Umbilical cord (tissue), 2 donors: ENCODE data around the gene SPATA1. TPM values are rescaled to one million over a fixed set of nuclear protein-coding genes. Genes with fewer than 3 reads are reported as not detected.
A peak's percentile ranks its signal among the peaks of the same experiment; 100 is the strongest.

Experiments
- DNase-seq: peaks from one replicate; pipeline ENCODE4 v3.0.0-alpha.2; 2015; ENCODE audit warnings: low spot score
- total RNA-seq: library from RNA; depleted of rRNA; stranded (reverse); fragments of >200 nt; gene quantifications from one replicate; pipeline ENCODE4 v1.2.3, GENCODE V29; 2014; ENCODE audit warnings: low replicate concordance; ENCODE audit not compliant: insufficient read depth

SPATA1 gene
- total RNA-seq, 1 donor from 2014 or later = 4.8 TPM

DNA sequence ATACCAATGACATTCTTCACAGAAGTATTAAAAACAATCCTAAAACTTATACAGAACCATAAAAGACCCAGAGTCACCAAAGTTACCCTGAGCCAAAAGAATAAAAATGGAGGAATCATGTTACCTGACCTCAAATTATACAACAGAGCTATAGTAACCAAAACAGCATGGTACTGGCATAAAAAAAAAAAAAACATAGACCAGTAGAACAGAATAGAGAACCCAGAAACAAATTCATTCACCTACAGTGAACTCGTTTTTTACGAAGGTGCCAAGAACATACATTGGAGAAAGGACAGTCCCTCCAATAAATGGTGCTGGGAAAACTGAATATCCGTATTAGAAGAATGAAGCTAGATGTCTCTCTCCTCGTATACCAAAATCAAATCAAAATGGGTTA lies 2.8 kb downstream of the SPATA1 start:
- no peak for DNase-seq

DNA sequence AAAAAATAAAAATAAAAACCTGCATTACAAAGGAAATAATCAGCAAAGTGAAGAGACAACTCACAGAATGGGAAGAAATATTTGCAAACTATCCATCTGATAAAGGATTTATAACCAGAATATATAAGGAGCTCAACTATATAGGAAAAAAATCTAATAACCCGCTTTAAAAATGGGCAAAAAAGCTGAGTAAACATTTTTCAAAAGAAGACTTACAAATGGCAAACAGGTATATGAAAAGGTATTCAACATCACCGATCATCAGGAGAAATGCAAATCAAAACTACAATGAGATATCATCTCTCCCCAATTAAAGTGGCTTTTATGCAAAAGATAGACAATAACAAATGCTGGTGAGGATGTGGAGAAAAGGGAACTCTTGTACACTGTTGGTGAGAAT lies 4.0 kb downstream of the SPATA1 start:
- DNase-seq = no peak

DNA sequence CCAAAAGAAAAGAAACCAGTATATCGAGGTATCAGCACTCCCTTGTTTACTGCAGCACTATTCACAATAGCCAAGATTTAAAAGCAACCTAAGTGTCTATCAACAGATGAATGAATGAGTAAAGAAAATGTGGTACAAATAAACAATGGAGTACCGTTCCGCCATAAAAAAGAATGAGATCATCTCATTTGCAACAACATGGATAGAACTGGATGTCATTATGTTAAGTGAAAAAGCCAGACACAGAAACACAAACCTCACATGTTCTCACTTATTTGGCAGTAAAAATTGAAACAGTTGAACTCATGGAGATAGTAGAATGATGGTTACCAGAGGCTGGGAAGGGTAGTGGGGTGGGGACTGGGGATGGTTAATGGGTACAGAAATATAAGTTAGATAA lies 4.5 kb downstream of the SPATA1 start:
- DNase-seq = no peak

DNA sequence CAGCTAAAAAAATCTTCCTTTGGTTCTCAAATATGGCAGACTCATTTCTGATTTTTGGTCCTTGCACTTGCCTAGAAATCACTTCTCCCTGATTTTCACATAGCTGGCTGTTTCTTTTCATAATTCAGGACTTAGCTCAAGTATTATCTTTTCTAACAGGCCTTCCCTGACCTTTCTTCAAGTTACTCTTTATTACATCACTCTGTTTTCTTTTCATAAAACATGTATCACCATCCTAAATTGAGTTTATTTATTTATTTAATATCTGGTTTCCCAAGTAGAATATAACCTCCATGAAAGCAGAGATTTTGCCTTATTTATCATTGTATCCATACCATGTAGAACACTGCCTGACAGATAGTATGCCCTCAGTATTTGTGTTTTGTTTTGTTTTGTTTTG lies 18.4 kb downstream of the SPATA1 start:
- no peak for DNase-seq

DNA sequence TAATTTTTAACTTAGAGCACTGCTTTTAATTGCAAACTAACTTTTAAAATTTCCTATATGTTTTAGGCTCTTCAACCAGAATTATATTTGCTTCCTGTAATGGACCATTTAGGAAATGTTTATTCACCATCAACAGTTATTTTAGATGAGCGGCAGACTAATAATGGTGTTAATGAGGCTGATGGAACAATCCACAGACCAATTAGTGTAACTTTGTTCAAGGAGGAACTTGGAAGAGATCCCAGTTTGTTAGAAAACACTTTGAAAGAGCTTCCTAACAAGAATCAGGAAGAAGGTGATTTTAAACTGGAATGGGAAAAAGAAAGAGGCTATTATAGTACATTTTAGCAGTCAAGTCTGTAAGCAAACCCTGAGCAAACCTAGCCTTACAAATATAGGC lies 19.6 kb downstream of the SPATA1 start:
- no peak for DNase-seq

DNA sequence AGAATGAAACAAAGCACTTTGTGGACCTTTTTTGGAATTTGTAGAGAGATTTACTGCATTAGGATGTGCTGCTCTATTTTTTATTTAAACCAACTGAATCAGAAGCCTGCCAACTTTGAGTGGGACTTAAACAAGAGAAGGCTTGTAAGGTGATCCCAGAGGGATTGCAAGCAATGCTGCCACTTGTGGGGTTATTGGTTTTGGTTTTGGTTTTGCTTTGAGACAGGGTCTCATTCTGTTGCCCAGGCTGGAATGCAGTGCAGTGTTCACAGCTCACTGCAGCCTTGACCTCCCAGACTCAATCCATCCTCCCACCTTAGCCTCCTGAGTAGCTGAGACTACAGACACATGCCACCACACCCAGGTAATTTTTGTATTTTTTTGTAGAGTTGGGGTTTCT lies 32.4 kb downstream of the SPATA1 start:
- DNase-seq = no peak

DNA sequence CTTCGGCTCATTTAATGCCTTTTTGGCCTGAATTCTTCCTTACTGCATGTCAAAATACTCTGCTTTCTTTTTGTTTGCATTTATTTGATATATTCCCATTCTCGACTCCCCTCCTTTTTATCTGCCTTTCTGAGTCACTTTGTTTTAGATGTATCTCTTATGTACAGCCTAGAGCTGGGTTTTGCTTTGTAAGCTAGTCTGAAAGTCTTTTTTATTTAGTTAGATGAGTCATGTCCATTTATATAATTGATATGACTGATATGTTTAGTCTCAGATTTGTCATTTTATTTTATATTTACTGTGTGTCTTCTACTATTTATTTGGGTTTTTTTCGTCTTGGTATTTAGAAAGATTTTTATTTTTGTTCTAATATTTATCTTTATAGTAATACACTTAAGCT lies 33.8 kb downstream of the SPATA1 start:
- peak; percentile 56 for DNase-seq

DNA sequence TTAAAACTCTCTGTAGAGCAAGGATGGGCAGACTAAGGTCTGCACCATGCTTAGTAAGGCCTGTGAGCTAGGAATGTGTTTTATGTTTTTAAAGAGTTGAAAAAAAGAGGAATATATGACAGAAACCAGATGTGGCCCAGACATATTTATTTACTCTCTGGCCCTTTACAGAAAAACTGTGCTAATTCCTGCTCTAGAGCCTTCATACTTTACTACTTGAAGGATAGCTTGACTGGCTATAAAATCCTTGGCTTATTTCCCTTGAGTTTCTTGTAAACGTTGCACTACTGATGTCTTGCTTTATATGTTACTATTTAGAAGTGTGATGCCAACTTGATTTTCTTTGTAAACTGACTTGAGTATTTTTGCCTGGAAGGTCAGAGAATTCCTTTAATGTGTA lies 34.6 kb downstream of the SPATA1 start:
- peak; percentile 91 for DNase-seq

DNA sequence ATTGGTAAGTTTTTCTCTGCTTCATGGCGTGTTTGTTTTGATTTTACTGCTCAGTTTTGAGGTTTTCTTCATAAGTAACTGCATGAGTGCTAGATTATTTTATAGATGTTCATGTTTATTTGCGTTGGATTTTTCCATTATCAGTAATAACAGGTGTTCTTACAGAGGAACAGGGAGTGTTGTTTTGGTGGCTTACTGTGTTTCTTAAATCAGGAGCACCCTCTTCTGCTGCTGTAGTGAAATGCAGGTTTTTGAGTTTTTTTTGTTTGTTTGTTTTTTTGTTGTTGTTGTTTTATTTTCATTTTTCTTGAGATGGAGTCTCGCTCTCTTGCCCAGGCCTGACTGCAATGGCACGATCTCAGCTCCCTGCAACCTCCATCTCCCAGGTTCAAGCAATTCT lies 35.5 kb downstream of the SPATA1 start:
- DNase-seq = no peak

DNA sequence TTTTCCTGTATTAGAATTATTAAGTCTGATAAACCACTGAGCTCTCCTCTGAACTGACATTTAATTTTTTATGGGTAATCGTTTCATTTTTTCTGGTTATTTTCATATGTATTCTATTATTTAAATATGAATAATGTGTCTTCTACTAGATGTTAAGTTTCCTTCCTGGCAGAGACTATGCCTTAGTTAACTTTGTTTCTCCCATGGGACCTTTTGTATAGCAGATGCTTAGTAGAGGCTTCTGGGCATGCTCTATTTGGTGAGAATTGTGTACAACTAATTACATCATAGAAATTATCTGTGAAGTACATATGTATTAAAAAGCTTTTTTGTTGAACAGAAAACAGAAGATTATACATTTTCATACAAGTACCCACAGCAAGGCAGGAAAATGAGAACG lies 44.6 kb downstream of the SPATA1 start:
- no peak for DNase-seq

DNA sequence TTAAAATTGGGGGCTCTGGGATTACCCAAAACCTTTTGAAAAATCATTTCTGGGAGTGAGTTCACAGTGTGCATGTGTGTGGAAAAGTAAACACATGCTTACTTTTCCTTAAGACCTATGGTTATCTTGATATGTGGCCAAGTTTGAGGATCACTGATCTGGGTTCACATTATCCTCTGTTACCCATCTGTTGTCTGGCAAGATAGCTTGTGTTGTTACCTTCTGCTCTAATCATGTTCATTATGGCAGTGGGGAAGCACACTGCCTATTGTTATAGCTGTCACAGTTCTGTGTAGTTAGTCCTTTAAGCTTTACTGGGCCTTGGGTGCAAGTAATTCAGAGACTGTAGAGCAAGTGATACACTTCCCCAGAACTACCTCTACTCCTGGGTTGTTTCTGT lies 63.0 kb downstream of the SPATA1 start:
- no peak for DNase-seq

DNA sequence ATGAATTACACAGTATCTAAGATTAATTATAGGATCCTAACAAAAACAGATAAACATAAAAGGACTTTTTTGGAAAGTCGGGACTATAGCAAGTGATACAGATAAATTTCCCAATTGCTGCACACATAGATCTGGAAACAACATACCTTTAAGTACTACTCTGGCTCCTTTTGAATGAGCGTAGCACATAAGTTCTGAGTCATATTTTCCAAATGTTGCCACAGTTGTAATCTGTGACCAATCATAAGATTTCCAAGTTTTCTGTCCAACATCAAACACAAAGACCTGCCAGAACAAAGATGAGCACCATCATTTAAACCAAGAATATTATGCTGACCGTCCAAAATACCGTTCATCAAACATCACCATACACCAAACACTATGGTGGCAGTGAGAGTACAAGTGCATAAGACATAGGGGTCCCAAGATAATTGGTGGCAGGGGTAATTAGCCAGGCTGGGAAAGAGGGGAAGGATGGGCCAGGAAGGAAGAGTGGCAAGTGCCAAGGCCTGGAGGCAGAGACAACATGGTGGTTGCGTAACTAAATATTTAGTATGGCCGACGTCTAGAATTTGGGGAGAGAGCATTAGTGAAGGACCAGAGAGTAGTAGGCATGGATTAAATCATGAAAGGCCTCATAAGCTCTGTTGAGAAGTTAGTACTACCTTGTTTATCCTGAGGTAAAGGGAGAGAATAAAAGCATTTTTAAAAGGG lies 64.4 kb downstream of the SPATA1 start:
- DNase-seq = no peak

DNA sequence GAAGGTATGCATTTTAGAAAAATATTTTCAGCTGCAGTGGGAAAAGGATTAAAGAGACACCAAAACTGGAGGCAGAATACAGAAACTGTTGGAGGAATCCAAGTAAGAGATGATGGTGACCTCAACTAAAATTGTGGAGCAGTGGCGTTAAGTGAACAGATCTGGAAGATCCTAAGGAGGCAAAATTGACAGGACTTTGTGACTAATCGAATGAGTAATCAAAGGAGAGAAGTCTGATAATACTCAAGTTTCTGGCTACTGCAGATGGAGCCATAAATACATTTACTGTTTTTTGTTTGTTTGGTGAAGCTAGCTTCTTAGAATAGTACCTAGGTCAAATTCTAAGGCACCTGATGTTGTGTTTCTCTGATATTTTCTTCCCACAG lies 65.0 kb downstream of the SPATA1 start:
- DNase-seq = no peak

DNA sequence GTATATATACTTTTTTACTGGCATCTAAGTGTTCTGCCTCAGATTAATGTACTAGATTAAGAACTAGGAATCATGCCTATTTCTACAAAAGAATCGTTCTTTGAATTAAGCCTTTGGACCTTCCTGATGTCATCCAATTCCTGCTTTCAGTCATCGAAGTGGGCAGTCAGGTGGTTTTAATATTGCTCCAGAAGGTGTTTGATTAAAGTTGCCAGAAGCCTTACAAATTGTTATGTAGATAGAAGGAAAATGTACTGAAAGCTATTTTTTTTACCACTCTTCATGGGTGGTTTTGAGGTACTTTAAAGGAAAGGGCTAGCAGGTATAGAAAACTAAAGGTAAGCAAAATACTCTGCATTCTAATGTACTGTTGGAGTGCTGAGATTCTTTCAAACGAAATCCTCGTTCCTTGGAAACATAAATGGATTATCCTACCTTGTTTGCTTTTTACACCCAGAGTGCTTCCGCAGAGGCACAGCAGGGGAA lies 67.3 kb downstream of the SPATA1 start:
- peak; percentile 17 for DNase-seq

DNA sequence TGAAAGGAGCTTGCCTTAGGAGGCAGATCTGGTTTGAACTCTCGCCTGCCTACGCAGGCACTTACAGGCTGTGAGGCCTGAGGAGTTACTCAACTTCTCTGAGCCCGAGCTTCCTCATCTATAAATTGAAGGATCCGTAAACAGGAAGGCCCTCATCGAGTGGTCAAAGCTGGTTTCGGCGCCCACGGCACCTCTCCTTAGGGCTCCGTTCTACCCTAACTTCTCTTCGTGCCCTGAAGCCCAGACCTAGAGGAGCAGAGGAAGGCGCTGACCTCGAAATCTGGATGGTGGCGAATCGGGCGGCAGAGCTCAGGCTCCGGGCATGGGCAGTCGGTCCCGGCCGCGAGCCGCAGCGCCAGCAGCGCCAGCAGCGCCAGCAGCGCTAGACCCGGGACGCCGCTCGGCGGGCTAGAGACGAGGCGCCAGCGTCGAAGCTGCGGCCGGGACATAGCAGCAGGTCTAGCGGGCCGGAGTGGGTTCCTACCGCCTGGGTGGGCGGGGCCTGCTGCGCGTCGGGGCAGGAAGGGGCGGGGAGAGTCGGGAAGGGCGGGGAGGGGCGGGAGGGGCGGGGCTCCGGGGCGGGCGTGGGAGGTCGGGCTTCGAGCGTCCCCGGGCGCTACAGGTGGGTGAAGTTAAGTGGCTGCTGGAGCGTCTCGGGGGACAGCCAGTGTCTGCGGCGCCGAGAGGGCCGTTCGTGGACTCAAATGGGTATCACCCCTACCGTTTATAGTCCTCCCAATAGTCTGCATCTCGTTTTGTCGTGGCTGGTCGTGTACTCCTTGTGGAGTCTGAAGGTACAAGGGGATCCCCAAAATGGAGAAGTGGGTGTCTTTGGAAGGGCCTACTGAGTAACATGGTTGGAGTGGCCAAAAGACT lies 68.0 kb downstream of the SPATA1 start, which contains the start of gene CTBS:
TSS of gene CTBS (minus strand) at position 474 of the 876 bp plus-strand sequence. CDS start at position 449, 25 bp downstream.
- DNase-seq = peak; percentile 90

DNA sequence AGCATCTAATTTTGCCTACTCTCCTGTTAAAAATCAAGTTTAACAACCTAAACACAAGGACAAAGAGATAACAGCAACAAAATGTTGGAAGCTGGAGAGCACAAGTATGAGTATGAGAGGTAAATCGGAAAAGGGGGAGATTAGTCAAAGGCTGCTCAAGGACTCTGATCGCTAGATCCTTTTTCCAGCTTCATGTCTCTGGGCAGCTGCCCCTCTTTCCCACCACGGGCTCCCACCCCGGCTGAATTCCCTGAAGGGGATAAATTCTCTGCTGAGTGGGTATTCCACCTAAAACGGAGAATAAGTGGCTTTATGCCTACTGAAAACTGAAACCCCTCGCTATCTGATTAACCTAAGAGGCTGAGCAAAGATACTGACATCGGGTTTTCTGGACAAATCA lies 68.8 kb downstream of the SPATA1 start:
- no peak for DNase-seq

DNA sequence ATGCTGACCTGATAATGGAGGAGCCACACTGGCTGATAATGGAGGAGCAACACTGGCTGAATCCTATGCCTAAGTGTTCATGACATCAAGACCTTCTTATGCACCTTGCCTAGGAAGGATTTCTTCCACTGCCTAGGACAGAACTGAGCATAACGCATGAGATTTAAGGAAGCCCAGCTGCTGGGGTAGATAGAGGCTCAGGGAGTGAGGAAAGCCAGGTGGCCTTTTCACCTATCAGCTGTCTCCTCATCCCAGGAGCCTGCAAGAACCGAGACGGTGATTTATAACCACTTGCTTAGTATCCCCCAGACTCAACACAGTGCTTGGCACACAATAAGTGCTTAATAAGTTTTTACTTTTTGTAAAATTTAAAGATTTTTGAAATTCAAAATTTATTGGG lies 75.5 kb downstream of the SPATA1 start:
- DNase-seq = no peak

DNA sequence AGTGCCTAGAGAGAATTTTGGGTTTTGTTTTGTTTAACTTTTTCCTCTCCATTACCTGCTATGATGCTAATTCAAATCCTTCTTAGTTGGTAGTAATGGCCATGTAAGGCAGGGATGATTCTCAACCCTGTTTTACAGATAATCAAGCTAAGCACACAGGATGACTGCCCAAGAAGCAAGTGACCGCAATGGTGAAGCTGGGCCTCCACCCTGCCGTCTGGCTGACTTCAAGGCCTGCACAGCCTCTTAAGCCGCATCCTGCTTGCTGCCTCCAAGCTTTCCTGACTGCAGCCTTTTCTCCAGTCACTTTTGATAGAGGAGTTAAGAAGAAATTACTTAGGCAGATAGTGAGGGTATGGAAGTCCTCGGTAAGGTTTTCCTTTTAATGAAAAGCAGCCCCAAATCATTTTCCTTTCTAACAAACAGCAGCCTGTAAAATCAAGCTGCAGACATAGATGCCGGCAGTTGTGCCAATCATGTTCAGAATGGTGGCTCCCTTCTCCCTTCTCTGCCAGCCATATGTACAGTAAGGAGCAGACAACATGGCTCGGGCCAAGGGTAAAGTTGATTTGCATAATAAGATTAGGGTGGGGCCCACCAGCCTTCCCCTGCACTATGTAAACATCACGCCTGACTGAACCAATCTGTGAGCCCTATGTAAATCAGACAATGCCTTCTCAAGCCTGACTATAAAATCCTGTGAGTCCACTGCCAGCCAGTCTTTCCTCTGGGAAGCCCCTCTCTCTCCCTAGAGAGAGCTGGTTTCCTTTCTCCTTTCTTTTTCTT lies 76.8 kb downstream of the SPATA1 start:
- DNase-seq = peak; percentile 70

DNA sequence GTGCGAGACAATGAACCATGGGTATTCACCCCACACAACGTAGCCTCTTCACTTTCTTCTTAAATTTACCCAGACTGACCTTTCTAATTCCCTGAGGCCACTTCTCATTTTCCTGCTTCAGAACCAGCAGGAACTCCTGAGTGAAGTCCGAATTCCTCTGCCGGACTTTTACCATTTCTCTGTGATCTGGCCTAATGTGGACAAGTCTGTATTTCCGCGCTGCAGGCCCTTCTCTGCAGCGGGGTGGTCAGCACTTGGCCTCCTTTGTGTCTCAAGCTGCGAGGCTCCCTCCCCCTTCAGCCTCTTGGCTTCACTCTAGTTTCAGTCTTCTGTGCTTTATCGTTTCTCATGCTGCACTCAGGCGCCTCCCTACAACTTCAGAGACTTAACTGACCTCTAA lies 77.5 kb downstream of the SPATA1 start:
- peak; percentile 45 for DNase-seq

DNA sequence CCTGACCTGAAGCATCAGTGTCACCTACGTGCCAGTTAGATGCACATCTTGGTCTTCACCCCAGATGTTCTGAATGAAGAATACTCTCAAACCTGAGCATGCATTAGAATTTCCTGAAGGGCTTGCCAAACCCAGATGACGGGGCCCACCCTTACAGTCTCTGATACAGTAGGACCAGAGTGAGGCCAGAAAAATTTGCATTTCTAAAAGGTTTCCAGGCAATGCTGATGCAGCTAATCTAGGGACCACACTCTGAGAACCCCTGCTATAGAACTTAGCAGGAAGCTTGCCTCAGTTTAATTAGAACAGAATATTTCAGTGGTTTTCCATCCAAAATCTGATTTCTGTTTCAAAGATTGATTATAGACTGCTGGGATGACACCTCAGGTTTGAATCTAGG lies 77.9 kb downstream of the SPATA1 start:
- DNase-seq = peak; percentile 11

DNA sequence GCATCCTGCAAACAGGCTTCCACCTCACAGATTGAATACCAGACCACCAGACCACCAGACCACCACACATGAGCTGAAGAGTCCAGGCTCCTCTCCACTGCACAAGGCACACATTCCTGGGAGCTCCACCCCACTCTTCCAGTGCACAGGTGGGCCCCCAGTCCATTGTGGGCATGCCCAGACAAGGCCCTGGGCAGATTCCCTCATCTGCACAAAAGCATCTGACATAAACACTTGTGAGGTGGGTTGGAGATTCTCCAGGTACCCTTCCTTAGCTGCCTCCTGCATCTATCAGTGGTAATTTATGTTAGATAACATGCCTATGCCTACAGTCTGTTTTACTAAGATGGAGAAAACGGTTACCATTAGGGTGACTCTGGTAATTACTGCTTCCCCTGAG lies 79.6 kb downstream of the SPATA1 start:
- peak; percentile 24 for DNase-seq

DNA sequence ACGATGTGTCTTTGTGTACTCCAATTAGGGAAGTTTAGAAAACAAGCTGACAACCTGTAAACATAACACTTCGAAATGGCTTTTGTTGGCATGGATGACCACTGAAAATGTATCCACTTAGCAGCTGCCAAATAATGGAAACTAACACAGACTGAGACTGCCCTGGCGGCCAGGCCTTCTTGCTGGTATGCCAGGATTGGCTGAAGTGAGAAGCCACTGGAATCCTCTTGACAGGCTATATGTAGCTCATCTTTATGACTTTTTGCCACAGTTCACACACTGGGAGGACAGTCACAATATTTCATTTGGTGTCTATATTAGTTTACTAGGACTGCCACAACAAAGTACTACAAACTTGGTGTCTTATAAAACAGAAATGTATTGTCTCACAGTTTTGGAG lies 80.9 kb downstream of the SPATA1 start:
- no peak for DNase-seq
